Adipocyte (in vitro differentiated cells): Measurements from ENCODE around the gene GCNT2.
"Not testable (repeated sequence)": the region's sequence is repeated elsewhere in the genome, so short reads cannot be mapped to it uniquely, and the experiment has no call there.

Experiments used
- DNase-seq: peaks from one replicate; pipeline ENCODE4 v3.0.0-alpha.2; 2015; ENCODE audit warnings: low read depth
- H3K27me3 ChIP-seq: replicated peaks from 2 replicates; pipeline ENCODE4 v1.7.0; 2013; ENCODE audit warnings: mild to moderate bottlenecking, low read length, moderate library complexity; ENCODE audit not compliant: control insufficient read depth, insufficient read depth
- H3K36me3 ChIP-seq: 2 replicates; pipeline ENCODE4 v1.7.0; 2013; ENCODE audit warnings: low read length, mild to moderate bottlenecking, moderate library complexity; ENCODE audit not compliant: control insufficient read depth, insufficient read depth, severe bottlenecking
- H3K4me1 ChIP-seq: 2 replicates; pipeline ENCODE4 v1.7.0; 2013; ENCODE audit warnings: mild to moderate bottlenecking, low read length, moderate library complexity; ENCODE audit not compliant: control insufficient read depth, insufficient read depth
- H3K4me3 ChIP-seq: 2 replicates; pipeline ENCODE4 v1.7.0; 2013; ENCODE audit warnings: mild to moderate bottlenecking, low read length, moderate library complexity
- H3K9ac ChIP-seq: 2 replicates; pipeline ENCODE4 v1.7.0; 2013; ENCODE audit warnings: mild to moderate bottlenecking, low read length, moderate library complexity
- H3K9me3 ChIP-seq: 2 replicates; pipeline ENCODE4 v1.7.0; 2013; ENCODE audit warnings: mild to moderate bottlenecking, low read length, moderate library complexity; ENCODE audit not compliant: control insufficient read depth

The GCNT2 gene

GRCh38 chr6:10644225-10644624, 123.1 kb downstream of the GCNT2 start:
- no peak for DNase-seq
- H3K4me3 ChIP-seq = no peak overlapping the region
- H3K27me3 ChIP-seq = no peaks in the 10 kb centered on the region
- no peaks in the 10 kb centered on the region for H3K36me3 ChIP-seq
- H3K9ac ChIP-seq = no peak overlapping the region
- H3K9me3 ChIP-seq = no peaks in the 10 kb centered on the region
- no peaks in the 10 kb centered on the region for H3K4me1 ChIP-seq

GRCh38 chr6:10655508-10656055, 134.4 kb downstream of the GCNT2 start:
- no peaks in the 10 kb centered on the region for H3K36me3 ChIP-seq
- no peaks in the 10 kb centered on the region for H3K27me3 ChIP-seq
- no peaks in the 10 kb centered on the region for H3K4me1 ChIP-seq
- no peak overlapping the region for H3K4me3 ChIP-seq
- DNase-seq = no peak
- no peak overlapping the region for H3K9ac ChIP-seq
- no peaks in the 10 kb centered on the region for H3K9me3 ChIP-seq

DNA sequence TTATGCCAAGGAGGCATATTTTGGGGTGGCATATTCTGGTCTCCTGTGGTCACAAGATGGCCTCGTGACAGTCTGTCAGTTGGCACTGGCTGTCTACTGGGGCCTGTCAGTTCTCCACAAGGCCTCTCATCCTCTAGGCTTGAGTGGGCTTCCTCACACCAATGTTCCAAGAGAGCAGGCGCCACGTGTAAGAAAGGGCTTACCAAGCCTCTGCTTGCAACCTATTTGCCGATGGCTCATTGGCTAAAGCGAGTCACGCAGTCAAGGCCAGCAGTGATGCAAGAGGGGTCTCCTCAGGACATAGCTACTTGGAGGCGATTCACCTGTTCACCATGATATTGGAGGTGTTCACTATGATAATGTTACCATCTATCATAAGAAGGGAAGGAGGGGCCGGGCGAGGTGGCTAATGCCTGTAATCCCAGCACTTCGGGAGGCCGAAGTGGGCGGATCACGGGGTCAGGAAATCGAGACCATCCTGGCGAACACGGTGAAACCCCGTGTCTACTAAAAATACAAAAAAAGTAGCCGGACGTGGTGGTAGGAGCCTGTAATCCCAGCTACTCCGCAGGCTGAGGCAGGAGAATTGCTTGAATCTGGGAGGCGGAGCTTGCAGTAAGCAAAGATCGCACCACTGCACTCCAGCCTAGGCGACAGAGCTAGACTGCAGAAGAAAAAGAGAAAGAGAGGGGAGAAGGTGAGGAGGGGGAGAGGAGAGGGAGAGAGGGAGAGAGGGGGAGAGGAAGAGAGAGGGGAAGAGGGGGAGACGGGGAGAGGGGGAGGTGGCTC, 138.0 kb downstream of the GCNT2 start:
- no peak for DNase-seq
- no peak overlapping the region for H3K9ac ChIP-seq
- peak overlapping the region; percentile 27 for H3K4me3 ChIP-seq
- H3K36me3 ChIP-seq = no peaks in the 10 kb centered on the region
- no peaks in the 10 kb centered on the region for H3K4me1 ChIP-seq
- H3K27me3 ChIP-seq = no peaks in the 10 kb centered on the region
- H3K9me3 ChIP-seq = no peaks in the 10 kb centered on the region

GRCh38 chr6:10659699-10660348, 138.7 kb downstream of the GCNT2 start:
- H3K36me3 ChIP-seq = no peaks in the 10 kb centered on the region
- DNase-seq = peak; percentile 43
- peak overlapping the region; percentile 27 for H3K4me3 ChIP-seq
- no peak overlapping the region for H3K9ac ChIP-seq
- no peaks in the 10 kb centered on the region for H3K27me3 ChIP-seq
- no peaks in the 10 kb centered on the region for H3K4me1 ChIP-seq
- H3K9me3 ChIP-seq = no peaks in the 10 kb centered on the region

DNA sequence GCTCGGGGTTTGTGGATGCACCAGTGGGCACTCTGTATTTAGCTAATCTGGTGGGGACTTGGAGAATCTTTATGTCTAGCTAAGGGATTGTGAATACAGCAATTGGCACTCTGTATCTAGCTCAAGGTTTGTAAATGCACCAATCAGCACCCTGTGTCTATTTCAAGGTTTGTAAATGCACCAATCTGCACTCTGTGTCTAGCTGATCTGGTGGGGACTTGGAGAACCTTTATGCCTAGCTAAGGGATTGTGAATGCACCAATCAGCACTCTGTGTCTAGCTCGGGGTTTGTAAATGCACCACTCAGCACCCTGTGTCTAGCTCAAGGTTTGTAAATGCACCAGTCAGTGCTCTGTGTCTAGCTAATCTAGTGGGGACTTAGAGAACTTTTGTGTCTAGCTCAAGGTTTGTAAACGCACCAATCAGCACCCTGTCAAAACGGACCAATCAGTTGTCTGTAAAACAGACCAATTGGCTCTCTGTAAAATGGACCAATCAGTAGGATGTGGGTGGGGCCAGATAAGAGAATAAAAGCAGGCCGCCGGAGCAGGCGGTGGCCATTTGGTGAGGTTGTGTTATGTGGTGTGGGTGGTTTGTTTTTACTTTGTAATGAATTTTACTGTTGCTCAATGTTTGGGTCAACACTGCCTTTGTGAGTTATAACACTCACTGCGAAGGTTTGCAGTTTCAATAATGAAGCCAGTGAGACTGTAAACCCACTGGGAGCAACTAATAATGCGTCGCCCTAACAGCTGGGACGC, 139.5 kb downstream of the GCNT2 start:
- not testable (repeated sequence) for H3K4me1 ChIP-seq, H3K27me3 ChIP-seq, H3K36me3 ChIP-seq, H3K9me3 ChIP-seq, DNase-seq, H3K9ac ChIP-seq
- peak overlapping the region; percentile 27 for H3K4me3 ChIP-seq

GRCh38 chr6:10662207-10662606, 141.1 kb downstream of the GCNT2 start:
- H3K9ac ChIP-seq = no peak overlapping the region
- no peaks in the 10 kb centered on the region for H3K4me1 ChIP-seq
- H3K9me3 ChIP-seq = no peaks in the 10 kb centered on the region
- no peaks in the 10 kb centered on the region for H3K27me3 ChIP-seq
- DNase-seq = no peak
- H3K4me3 ChIP-seq = no peak overlapping the region
- H3K36me3 ChIP-seq = no peaks in the 10 kb centered on the region

GRCh38 chr6:10662742-10663141, 141.6 kb downstream of the GCNT2 start:
- no peaks in the 10 kb centered on the region for H3K27me3 ChIP-seq
- H3K9ac ChIP-seq = no peak overlapping the region
- H3K4me1 ChIP-seq = no peaks in the 10 kb centered on the region
- no peaks in the 10 kb centered on the region for H3K9me3 ChIP-seq
- no peaks in the 10 kb centered on the region for H3K36me3 ChIP-seq
- H3K4me3 ChIP-seq = no peak overlapping the region
- DNase-seq = no peak

DNA sequence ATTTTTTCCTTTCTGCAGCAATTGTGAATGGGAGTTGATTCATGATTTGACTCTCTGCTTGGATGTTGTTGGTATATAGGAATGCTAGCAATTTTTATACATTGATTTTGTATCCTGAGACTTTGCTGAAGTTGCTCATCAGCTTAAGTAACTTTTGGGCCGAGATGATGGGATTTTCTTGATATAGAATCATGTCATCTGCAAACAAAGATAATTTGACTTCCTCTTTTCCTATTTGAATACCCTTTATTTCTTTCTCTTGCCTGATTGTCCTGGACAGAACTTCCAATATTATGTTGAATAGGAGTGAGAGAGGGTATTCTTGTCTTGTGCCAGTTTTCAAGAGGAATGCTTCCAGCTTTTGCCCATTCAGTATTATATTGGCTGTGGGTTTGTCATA, 144.4 kb downstream of the GCNT2 start:
- not testable (repeated sequence) for DNase-seq, H3K36me3 ChIP-seq, H3K9ac ChIP-seq, H3K27me3 ChIP-seq, H3K4me1 ChIP-seq, H3K4me3 ChIP-seq, H3K9me3 ChIP-seq

DNA sequence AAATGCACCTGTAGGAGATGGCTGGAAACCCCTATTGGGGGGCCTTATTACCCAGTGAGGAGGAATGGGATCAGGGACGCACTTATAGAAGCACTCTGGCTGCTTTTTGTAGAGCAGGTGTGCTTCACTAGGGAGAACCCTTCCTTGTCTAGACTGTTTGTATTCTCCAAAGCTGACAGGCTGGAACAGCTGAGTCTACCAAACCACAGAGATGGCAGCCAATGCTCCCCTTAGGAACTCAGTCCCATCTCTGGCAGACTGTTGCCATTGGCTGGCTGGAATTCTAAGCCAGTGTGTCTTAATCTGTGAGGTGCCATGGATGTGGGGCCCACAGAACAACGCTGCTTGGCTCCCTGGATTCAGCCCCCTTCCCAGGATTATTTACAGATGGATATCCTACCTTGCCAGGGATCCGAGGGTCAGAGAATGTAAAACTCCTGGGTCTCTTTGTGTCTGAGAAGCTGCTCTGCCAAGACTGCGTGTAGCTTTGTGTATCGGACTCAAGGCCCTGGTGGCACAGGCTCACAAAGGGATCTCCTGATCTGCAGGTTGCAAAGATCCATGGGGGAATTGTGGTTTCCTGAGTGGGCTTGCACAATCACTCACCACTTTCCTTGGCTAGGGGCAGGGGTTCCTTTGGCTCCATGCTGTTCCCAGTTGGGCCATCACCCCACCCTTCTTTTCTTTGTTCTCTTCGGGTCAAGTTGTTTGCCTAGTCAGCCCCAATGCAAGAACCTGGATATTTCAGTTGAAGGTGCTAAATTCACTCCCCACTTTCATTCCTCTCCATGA, 147.2 kb downstream of the GCNT2 start:
- no peaks in the 10 kb centered on the region for H3K4me1 ChIP-seq
- no peak overlapping the region for H3K4me3 ChIP-seq
- no peak for DNase-seq
- H3K9ac ChIP-seq = no peak overlapping the region
- H3K36me3 ChIP-seq = no peaks in the 10 kb centered on the region
- no peaks in the 10 kb centered on the region for H3K27me3 ChIP-seq
- no peaks in the 10 kb centered on the region for H3K9me3 ChIP-seq

DNA sequence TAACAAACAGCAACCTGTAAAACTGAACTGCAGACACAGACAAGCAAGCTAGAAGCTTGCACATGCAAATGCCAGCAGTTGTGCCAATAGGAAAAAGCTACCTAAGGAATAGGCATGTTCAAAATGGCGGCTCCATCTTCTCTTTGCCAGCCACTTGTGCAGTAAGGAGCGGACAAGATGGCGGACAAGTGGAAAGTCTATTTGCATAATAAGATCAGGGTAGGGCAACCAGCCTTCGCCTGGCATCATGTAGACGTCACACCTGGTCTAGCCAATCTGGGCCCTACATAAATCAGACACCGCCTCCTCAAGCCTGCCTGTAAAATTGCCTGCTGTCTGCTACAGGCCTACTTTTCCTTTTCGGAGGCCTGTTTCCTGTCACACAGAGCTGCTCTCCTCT, 155.3 kb downstream of the GCNT2 start:
- H3K4me3 ChIP-seq = no peak overlapping the region
- H3K9me3 ChIP-seq = no peaks in the 10 kb centered on the region
- no peak for DNase-seq
- no peaks in the 10 kb centered on the region for H3K4me1 ChIP-seq
- no peak overlapping the region for H3K9ac ChIP-seq
- H3K27me3 ChIP-seq = no peaks in the 10 kb centered on the region
- no peaks in the 10 kb centered on the region for H3K36me3 ChIP-seq
